Right atrium auricular region (tissue), 2 donors: Measurements from ENCODE around the gene LIG3. TPM values are rescaled to one million over a fixed set of nuclear protein-coding genes. Genes with fewer than 3 reads are reported as not detected.

Experiments
- DNase-seq: peaks from one replicate; pipeline ENCODE4 v3.0.0-alpha.2; 2019; ENCODE audit warnings: low spot score
- H3K27ac ChIP-seq, 2 donors: fragments of 200-600 bp; sonication (generic); 1 replicate in 1 of 2; 2 replicates in 1 of 2; pipeline ENCODE4 v1.5.1; 2016 to 2019
- H3K27me3 ChIP-seq, 2 donors: fragments of 200-600 bp; sonication (generic); one replicate each; pipeline versions ENCODE4 v1.5.1 to v1.6.0; 2017 to 2019
- H3K36me3 ChIP-seq: fragments of 200-600 bp; sonication (generic); one replicate; pipeline ENCODE4 v1.5.1; 2016
- H3K4me1 ChIP-seq, 2 donors: fragments of 200-600 bp; sonication (generic); one replicate each; pipeline versions ENCODE4 v1.5.1 to v1.6.0; 2017 to 2019
- H3K4me3 ChIP-seq, 2 donors: fragments of 200-600 bp; sonication (generic); 1 replicate in 1 of 2; 2 replicates in 1 of 2; pipeline ENCODE4 v1.5.1; 2017 to 2019; ENCODE audit warnings: mild to moderate bottlenecking in 1 of 2, moderate library complexity in 1 of 2
- H3K9me3 ChIP-seq, 2 donors: fragments of 200-600 bp; sonication (generic); one replicate each; pipeline ENCODE4 v1.5.1; 2019
- total RNA-seq, 2 donors: library from RNA; depleted of rRNA; stranded (reverse); fragments of >200 nt; gene quantifications; one replicate each; pipeline ENCODE4 v1.1.0, GENCODE V29; 2016
- TF ChIP-seq, protein P1 (sequence below), 2 donors: fragments of 200-600 bp; sonication (generic); IDR thresholded peaks; one replicate each; pipeline ENCODE4 v1.5.1; 2019; ENCODE audit warnings: antibody characterized with exemption in 2 of 2

LIG3 gene
- total RNA-seq, 2 donors from 2014 or later = 12.0 to 17.1 TPM

DNA sequence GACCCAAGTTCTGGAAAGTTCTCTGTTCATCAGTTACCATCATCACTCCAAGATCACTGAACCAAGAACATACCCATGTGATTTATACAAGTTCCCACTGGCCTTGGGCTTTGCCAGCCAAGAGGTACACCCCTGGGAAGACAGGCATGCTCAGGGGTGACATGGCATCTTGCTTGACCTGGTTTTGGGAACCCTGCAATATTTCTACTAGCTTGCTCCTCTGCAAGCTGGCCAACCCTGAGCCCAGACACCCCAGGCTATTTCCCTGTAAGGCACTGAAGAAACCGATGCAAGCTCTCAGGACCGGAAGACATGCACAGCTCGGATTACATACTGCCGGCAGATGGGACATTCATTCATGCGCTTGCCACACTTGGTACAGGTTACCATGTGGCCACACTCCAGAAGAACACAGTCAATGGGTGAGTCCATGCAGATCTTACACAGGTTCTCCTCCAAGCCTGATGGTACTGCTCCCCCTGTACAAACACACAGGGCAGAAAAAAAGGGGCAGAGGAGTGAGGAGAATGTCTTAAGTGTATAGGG is 31.4 kb downstream of the LIG3 start:
- TF ChIP-seq, protein P1, sequence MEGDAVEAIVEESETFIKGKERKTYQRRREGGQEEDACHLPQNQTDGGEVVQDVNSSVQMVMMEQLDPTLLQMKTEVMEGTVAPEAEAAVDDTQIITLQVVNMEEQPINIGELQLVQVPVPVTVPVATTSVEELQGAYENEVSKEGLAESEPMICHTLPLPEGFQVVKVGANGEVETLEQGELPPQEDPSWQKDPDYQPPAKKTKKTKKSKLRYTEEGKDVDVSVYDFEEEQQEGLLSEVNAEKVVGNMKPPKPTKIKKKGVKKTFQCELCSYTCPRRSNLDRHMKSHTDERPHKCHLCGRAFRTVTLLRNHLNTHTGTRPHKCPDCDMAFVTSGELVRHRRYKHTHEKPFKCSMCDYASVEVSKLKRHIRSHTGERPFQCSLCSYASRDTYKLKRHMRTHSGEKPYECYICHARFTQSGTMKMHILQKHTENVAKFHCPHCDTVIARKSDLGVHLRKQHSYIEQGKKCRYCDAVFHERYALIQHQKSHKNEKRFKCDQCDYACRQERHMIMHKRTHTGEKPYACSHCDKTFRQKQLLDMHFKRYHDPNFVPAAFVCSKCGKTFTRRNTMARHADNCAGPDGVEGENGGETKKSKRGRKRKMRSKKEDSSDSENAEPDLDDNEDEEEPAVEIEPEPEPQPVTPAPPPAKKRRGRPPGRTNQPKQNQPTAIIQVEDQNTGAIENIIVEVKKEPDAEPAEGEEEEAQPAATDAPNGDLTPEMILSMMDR (IDR thresholded peaks at IDR 0.05) = no peak
- DNase-seq = no peak
- no peaks in the 10 kb centered on the region for H3K27me3 ChIP-seq
- no peak overlapping the region for H3K4me3 ChIP-seq
- H3K4me1 ChIP-seq = no peaks in the 10 kb centered on the region
- H3K27ac ChIP-seq = no peak overlapping the region
- peaks cover 59% of the 10 kb centered on the region for H3K36me3 ChIP-seq
- no peaks in the 10 kb centered on the region for H3K9me3 ChIP-seq

DNA sequence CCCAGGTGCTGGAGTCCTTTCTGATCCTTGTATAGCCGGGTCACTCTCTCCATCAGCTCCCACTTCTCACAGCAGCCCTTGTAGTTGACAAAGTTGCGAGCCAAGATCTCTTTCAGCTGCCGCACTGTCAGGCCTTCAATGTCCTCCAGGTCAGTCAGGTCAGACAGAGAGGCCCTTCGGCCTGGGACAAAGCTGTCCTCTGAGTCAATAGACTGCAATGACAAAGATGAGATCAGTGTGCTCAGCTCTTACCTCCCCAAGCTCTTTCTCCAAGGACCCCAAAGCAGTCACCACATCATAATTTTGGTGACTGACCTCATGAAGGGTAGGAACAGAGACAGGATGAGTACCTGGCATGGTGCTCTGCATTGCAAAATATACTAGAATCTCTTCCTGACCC is 36.1 kb downstream of the LIG3 start:
- TF ChIP-seq, protein P1 (IDR thresholded peaks at IDR 0.05) = no peak
- H3K4me1 ChIP-seq = peaks cover 0 to 12% of the 10 kb centered on the region in 2 donors
- DNase-seq = no peak
- H3K27me3 ChIP-seq = no peaks in the 10 kb centered on the region
- peaks cover 57% of the 10 kb centered on the region for H3K36me3 ChIP-seq
- no peak overlapping the region for H3K4me3 ChIP-seq
- no peaks in the 10 kb centered on the region for H3K9me3 ChIP-seq
- no peak overlapping the region for H3K27ac ChIP-seq

DNA sequence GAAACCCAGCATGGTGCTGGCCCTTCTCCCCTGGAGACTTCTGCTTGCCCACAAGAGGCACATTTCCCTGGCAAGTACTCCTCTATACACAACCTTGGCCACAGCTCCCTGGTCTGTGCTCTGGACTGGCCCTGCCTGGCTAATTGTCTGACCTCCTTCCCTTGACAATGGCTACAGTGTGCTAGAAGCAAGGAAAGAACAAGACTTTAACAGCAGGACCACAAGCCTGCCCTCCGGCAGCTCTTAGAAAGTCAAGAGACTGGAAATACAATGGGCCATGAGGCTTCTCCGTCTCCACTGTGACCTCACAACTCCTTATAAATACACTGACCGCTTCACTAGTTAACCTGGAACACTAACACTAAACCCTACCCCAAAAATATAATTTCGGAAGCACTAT is 36.7 kb downstream of the LIG3 start:
- no peaks in the 10 kb centered on the region for H3K27me3 ChIP-seq
- DNase-seq = no peak
- H3K4me3 ChIP-seq = no peak overlapping the region
- no peak overlapping the region for H3K27ac ChIP-seq
- TF ChIP-seq, protein P1 (IDR thresholded peaks at IDR 0.05) = no peak
- no peaks in the 10 kb centered on the region for H3K9me3 ChIP-seq
- H3K4me1 ChIP-seq = peaks cover 0 to 18% of the 10 kb centered on the region in 2 donors
- peaks cover 50% of the 10 kb centered on the region for H3K36me3 ChIP-seq

DNA sequence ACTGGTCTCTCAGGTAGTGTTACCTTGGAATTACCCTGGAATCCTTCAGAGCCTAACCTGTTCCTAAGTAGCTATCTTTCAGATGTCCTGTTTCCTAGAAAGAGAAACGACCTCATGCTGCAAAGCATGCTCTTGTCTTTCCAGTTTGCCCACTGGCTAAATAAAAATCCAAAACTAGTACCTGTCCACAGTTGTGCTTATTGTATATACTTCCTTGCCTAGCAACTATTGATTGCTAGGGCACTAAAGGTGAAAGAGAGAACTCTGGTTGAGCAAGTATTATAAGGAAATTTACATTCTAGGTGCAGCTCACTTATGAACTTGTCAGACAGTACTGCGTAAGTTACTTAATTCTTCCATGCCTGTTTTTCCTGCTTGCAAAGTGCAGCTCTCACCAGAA is 38.5 kb downstream of the LIG3 start:
- no peak overlapping the region for H3K27ac ChIP-seq

DNA sequence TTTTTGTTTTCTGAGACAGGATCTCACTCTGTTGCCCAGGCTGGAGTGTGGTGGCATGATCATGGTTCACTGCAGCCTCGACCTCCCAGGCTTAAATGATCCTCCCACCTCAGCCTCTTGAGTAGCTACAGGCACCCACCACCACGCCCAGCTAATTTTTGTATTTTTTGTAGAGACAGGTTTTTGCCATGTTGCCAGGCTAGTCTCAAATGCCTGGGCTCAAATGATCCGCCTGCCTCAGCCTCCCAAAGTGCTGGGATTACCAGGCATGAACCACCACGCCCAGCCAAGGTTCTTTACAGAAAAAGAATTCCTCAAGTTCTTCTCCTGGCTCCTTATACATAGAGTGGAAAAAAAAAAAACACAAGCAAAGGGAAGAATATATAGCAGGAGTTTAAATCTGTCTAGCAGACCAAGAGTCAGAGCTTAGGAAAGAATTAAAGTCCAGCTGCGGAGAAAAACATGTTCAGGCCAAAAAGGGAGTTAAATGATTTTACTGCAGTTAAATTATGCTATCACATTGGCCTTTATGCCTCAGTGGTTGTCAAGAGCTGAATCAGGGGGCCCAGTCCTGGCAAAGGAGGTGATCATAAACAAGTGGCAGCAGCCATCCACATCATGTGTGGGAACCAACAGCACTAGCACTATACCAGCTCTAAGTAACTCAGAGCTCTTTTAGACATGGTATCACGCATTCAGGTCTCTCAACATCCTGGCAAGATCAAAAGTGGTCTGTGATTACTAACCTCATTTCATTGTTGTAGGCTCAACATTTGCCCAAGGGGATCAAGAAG is 39.3 kb downstream of the LIG3 start:
- Histone ChIP-seq H3K4me3 (no peak overlapping the region), H3K9me3 (no peaks in the 10 kb centered on the region), H3K4me1 (peaks cover 0 to 32% of the 10 kb centered on the region in 2 donors), H3K27me3 (no peaks in the 10 kb centered on the region), H3K36me3 (peaks cover 35% of the 10 kb centered on the region), H3K27ac (no peak overlapping the region)
- TF ChIP-seq, protein P1 (IDR thresholded peaks at IDR 0.05) = no peak
- DNase-seq = no peak

More for the DNA sequence above, 38.5 kb downstream of the LIG3 start:
- TF ChIP-seq, protein P1 (IDR thresholded peaks at IDR 0.05) = no peak
- Histone ChIP-seq H3K4me1 (peaks cover 0 to 32% of the 10 kb centered on the region in 2 donors), H3K36me3 (peaks cover 43% of the 10 kb centered on the region), H3K4me3 (no peak overlapping the region), H3K27me3 (no peaks in the 10 kb centered on the region), H3K9me3 (no peaks in the 10 kb centered on the region)
- no peak for DNase-seq
